Hair follicular keratinocyte (primary cell): Measurements from ENCODE around the gene CCHCR1. TPM values are rescaled to one million over a fixed set of nuclear protein-coding genes. Genes with fewer than 3 reads are reported as not detected.

ENCODE experiments used
- total RNA-seq: library from RNA; depleted of rRNA; stranded (reverse); fragments of >200 nt; gene quantifications from 2 replicates; pipeline ENCODE4 v1.2.3, GENCODE V29; 2015

Gene CCHCR1
- total RNA-seq = 16.4 and 25.6 TPM in 2 replicates

GRCh38 chr6:31157513-31158139 lies at the start of gene CCHCR1:
Gene CCHCR1 (minus strand): TSS chr6:31157802. CDS start chr6:31157600, 202 bp downstream.

GRCh38 chr6:31170600-31170881 lies 12.9 kb upstream of the CCHCR1 start, which contains the start of gene POU5F1:
Gene POU5F1 (minus strand): TSS chr6:31170682. CDS start chr6:31170620, 62 bp downstream.

GRCh38 chr6:31158140-31158862 lies 699 bp upstream of the CCHCR1 start, which contains the start of gene TCF19:
Gene TCF19 (plus strand): TSS chr6:31158589. CDS start chr6:31159470, 881 bp downstream.

GRCh38 chr6:31138982-31139381 lies 18.6 kb downstream of the CCHCR1 start, which contains the start of gene PSORS1C2:
Gene PSORS1C2 (minus strand): TSS chr6:31139066. CDS start chr6:31139026, 40 bp downstream.

GRCh38 chr6:31120151-31120915 lies 37.3 kb downstream of the CCHCR1 start, which contains the start of gene CDSN:
Gene CDSN (minus strand): TSS chr6:31120446. CDS start chr6:31120419, 27 bp downstream.

GRCh38 chr6:31114541-31114878 lies 43.1 kb downstream of the CCHCR1 start, which contains the start of gene PSORS1C1:
Gene PSORS1C1 (plus strand): TSS chr6:31114800. CDS start chr6:31129633, 14,833 bp downstream.

GRCh38 chr6:31112478-31112877 lies 45.1 kb downstream of the CCHCR1 start, which contains the start of gene C6orf15:
Gene C6orf15 (minus strand): TSS chr6:31112575. CDS start chr6:31112555, 20 bp downstream.

Other genes with a start within 250 kb of the CCHCR1 start
- 8.5 and 13.6 TPM in 2 replicates for gene GTF2H4, start 249.6 kb downstream of the CCHCR1 start, total RNA-seq
- gene VARS2, start 243.6 kb downstream of the CCHCR1 start, total RNA-seq = 20.7 and 29.4 TPM in 2 replicates
- gene SFTA2, start 225.6 kb downstream of the CCHCR1 start, total RNA-seq = not detected in 2 replicates
- gene MUCL3, start 216.8 kb downstream of the CCHCR1 start, total RNA-seq = not detected in 2 replicates
- gene MUC21, start 174.1 kb downstream of the CCHCR1 start, total RNA-seq = not detected in 2 replicates
- not detected in 2 replicates for gene MUC22, start 147.3 kb downstream of the CCHCR1 start, total RNA-seq
- 0.16 TPM in 1 of 2 replicates, not detected in the other for gene C6orf15, start 45.2 kb downstream of the CCHCR1 start, total RNA-seq
- gene PSORS1C1, start 43.0 kb downstream of the CCHCR1 start, total RNA-seq = 2.4 and 3.5 TPM in 2 replicates
- 1.7 and 1.8 TPM in 2 replicates for gene CDSN, start 37.4 kb downstream of the CCHCR1 start, total RNA-seq
- not detected in 2 replicates for gene PSORS1C2, start 18.7 kb downstream of the CCHCR1 start, total RNA-seq
- 17.5 and 34.9 TPM in 2 replicates for gene TCF19, start 787 bp upstream of the CCHCR1 start, total RNA-seq
- gene POU5F1, start 12.9 kb upstream of the CCHCR1 start, total RNA-seq = 1.1 and 1.2 TPM in 2 replicates
- gene HLA-C, start 114.3 kb upstream of the CCHCR1 start, total RNA-seq = 68.8 and 90.9 TPM in 2 replicates
- 48.4 and 141 TPM in 2 replicates for gene HLA-B, start 199.4 kb upstream of the CCHCR1 start, total RNA-seq
- 53.6 and 58.3 TPM in 2 replicates for gene MICA, start 245.8 kb upstream of the CCHCR1 start, total RNA-seq